GM12801 (cell line): Measurements from ENCODE around the gene CFAP46.

Experiments used
- CTCF ChIP-seq: IDR thresholded peaks from one replicate; pipeline ENCODE4 v1.5.1; 2011; ENCODE audit warnings: control low read depth; ENCODE audit not compliant: insufficient read length; ENCODE audit errors: extremely low read depth

CFAP46 gene

GRCh38 chr10:132868995-132869394 is 73.4 kb downstream of the CFAP46 start:
- no peak for TF ChIP-seq CTCF

- no peak for TF ChIP-seq CTCF
Observed at GRCh38 chr10:132867801-132868644, 74.3 kb downstream of the CFAP46 start.

GRCh38 chr10:132866601-132867381 is 75.6 kb downstream of the CFAP46 start:
- TF ChIP-seq CTCF = no peak

GRCh38 chr10:132865851-132866600 is 76.3 kb downstream of the CFAP46 start:
- TF ChIP-seq CTCF = no peak

GRCh38 chr10:132865171-132865631 is 77.2 kb downstream of the CFAP46 start:
- no peak for TF ChIP-seq CTCF

- no peak for TF ChIP-seq CTCF
Observed at GRCh38 chr10:132862485-132863420, 79.6 kb downstream of the CFAP46 start.
